ENCODE measurements around the gene PICK1. TPM values are rescaled to one million over a fixed set of nuclear protein-coding genes. Genes with fewer than 3 reads are reported as not detected.
"Not testable (repeated sequence)": the region's sequence is repeated elsewhere in the genome, so short reads cannot be mapped to it uniquely, and the experiment has no call there.

PICK1 gene
- total RNA-seq, 1 experiment from 2014 or later, result 45.5 TPM

- DNase-seq (no peak), ATAC-seq (no peak)
- CTCF ChIA-PET, result no interaction called here
- Histone ChIP-seq H3K9me2 (replicated peaks; ENCODE audit: low read length) (no peaks in the 10 kb centered on the region), H3K36me3 (ENCODE audit: low read depth, low read length) (no peaks in the 10 kb centered on the region), H3K4me3 (ENCODE audit: low read length) (no peak overlapping the region), H3K27ac (ENCODE audit: low read length) (no peak overlapping the region), H3K9ac (ENCODE audit: low read length) (no peak overlapping the region), H3K4me1 (ENCODE audit: insufficient read depth, low read length) (no peaks in the 10 kb centered on the region; the same call in 1 of the 2 replicates), H3K4me2 (ENCODE audit: low read length) (no peak overlapping the region), H3K9me3 (ENCODE audit: low read length) (no peaks in the 10 kb centered on the region), H4K20me1 (ENCODE audit: low read length) (no peaks in the 10 kb centered on the region), H2AFZ (ENCODE audit: low read length) (no peak overlapping the region), H3K27me3 (ENCODE audit: low read length) (no peaks in the 10 kb centered on the region), H3F3A (ENCODE audit: low read length, unreplicated experiment) (no peaks in the 10 kb centered on the region), H3K79me2 (ENCODE audit: low read length) (no peaks in the 10 kb centered on the region)
- intact Hi-C loops (cut with micrococcal nuclease), result loop anchor here (10.0 kb wide), 1 partner anchor 97 kb away; no protein-coding TSS in a partner anchor
- BruUV-seq (replicated peaks), result no TSS peak
- POLR2A ChIA-PET (ENCODE audit: unreplicated experiment), result no interaction called here
- TF ChIP-seq EZH2 (IDR thresholded peaks at IDR 0.05; ENCODE audit: low read length, unreplicated experiment) (no peak), EZH2phosphoT487 (IDR thresholded peaks at IDR 0.05; ENCODE audit: borderline replicate concordance, low read length) (no peak), CTCF (conservative IDR thresholded peaks at IDR 0.05; ENCODE audit: low read depth, low read length) (no peak)
Observed at GRCh38 chr22:38118182-38118581, 61.0 kb downstream of the PICK1 start.

GRCh38 chr22:38118747-38119146 lies 61.5 kb downstream of the PICK1 start:
- BruUV-seq (replicated peaks); H3K4me1 ChIP-seq (ENCODE audit: insufficient read depth, low read length); H3K4me3 ChIP-seq (ENCODE audit: low read length); ATAC-seq; H3K9ac ChIP-seq (ENCODE audit: low read length); DNase-seq; H3K36me3 ChIP-seq (ENCODE audit: low read depth, low read length); H3K79me2 ChIP-seq (ENCODE audit: low read length); H4K20me1 ChIP-seq (ENCODE audit: low read length); H3F3A ChIP-seq (ENCODE audit: low read length, unreplicated experiment); H3K9me3 ChIP-seq (ENCODE audit: low read length); POLR2A ChIA-PET (ENCODE audit: unreplicated experiment); H3K4me2 ChIP-seq (ENCODE audit: low read length); H3K9me2 ChIP-seq (replicated peaks; ENCODE audit: low read length); CTCF ChIA-PET; H2AFZ ChIP-seq (ENCODE audit: low read length); H3K27ac ChIP-seq (ENCODE audit: low read length); H3K27me3 ChIP-seq (ENCODE audit: low read length): not testable (repeated sequence)
- intact Hi-C loops (cut with micrococcal nuclease), result loop anchor here (10.0 kb wide), 1 partner anchor 96 kb away; no protein-coding TSS in a partner anchor

- DNase-seq (no peak), ATAC-seq (no peak)
- intact Hi-C loops (cut with micrococcal nuclease), result no loop called here
- BruUV-seq (replicated peaks), result no TSS peak
- Histone ChIP-seq H2AFZ (ENCODE audit: low read length) (no peak overlapping the region), H3K9me3 (ENCODE audit: low read length) (no peaks in the 10 kb centered on the region), H3K9me2 (replicated peaks; ENCODE audit: low read length) (no peaks in the 10 kb centered on the region), H4K20me1 (ENCODE audit: low read length) (no peaks in the 10 kb centered on the region), H3K4me1 (ENCODE audit: insufficient read depth, low read length) (no peaks in the 10 kb centered on the region), H3K4me3 (ENCODE audit: low read length) (no peak overlapping the region), H3K4me2 (ENCODE audit: low read length) (no peak overlapping the region), H3K27me3 (ENCODE audit: low read length) (no peaks in the 10 kb centered on the region), H3K27ac (ENCODE audit: low read length) (no peak overlapping the region), H3K79me2 (ENCODE audit: low read length) (no peaks in the 10 kb centered on the region), H3K9ac (ENCODE audit: low read length) (no peak overlapping the region), H3F3A (ENCODE audit: low read length, unreplicated experiment) (no peaks in the 10 kb centered on the region), H3K36me3 (ENCODE audit: low read depth, low read length) (no peaks in the 10 kb centered on the region)
- TF ChIP-seq CTCF (conservative IDR thresholded peaks at IDR 0.05; ENCODE audit: low read depth, low read length) (no peak), EZH2 (IDR thresholded peaks at IDR 0.05; ENCODE audit: low read length, unreplicated experiment) (no peak), EZH2phosphoT487 (IDR thresholded peaks at IDR 0.05; ENCODE audit: borderline replicate concordance, low read length) (no peak)
- CTCF ChIA-PET, result no interaction called here
- POLR2A ChIA-PET (ENCODE audit: unreplicated experiment), result no interaction called here
Observed at GRCh38 chr22:38120359-38121110, 63.3 kb downstream of the PICK1 start.

All from PC-3 (cell line).